A549 (cell line): Measurements from ENCODE around the gene SRPX2. TPM values are rescaled to one million over a fixed set of nuclear protein-coding genes. Genes with fewer than 3 reads are reported as not detected.

ENCODE experiments used
- ATAC-seq, 2 experiments: fragments of 200-7000 bp in 1 of 2; fragments of >200 bp in 1 of 2; cut with Nextera tagmentation in 1 of 2; cut with Tn5 transposase in 1 of 2; 3 replicates each; pipeline versions ENCODE4 v1.8.0 to v1.9.1; 2018 to 2020; ENCODE audit warnings: mild to moderate bottlenecking in 1 of 2, moderate library complexity in 1 of 2
- CTCF ChIA-PET: fragments of 300-600 bp; sonication (Branson Sonifier 250); formaldehyde crosslinking; extraction: SDS; loops from one replicate; lab custom pipeline; 2021; ENCODE audit warnings: antibody characterized with exemption, inconsistent platforms; lab: Yijun Ruan, JAX
- POLR2A ChIA-PET: fragments of 350-600 bp; formaldehyde crosslinking; extraction: SDS; loops from one replicate; lab custom pipeline; 2021; ENCODE audit warnings: antibody characterized with exemption, inconsistent platforms; lab: Yijun Ruan, JAX
- DNase-seq, 2 experiments: peaks; one replicate each; pipeline versions ENCODE4 v3.0.0 to v3.0.0-alpha.2; 2011 to 2016; ENCODE audit warnings: low read depth in 1 of 2, low spot score in 1 of 2
- FAIRE-seq: peaks from 2 replicates; lab custom pipeline; 2011; peaks lifted over from hg19 to GRCh38; lab: Jason Lieb, UNC
- H3K27ac ChIP-seq, 2 experiments: fragments of >200 bp; sonication (Bioruptor Twin); formaldehyde crosslinking; 3 replicates each; pipeline ENCODE4 v1.5.1; 2016 to 2017
- H3K4me1 ChIP-seq: fragments of >200 bp; sonication (Bioruptor Twin); formaldehyde crosslinking; 3 replicates; pipeline ENCODE4 v1.6.1; 2016
- H3K4me2 ChIP-seq: fragments of >200 bp; sonication (Bioruptor Twin); formaldehyde crosslinking; 3 replicates; pipeline ENCODE4 v1.6.1; 2016
- H3K4me3 ChIP-seq: fragments of >200 bp; sonication (Bioruptor Twin); formaldehyde crosslinking; 3 replicates; pipeline ENCODE4 v1.5.1; 2016
- H3K9me3 ChIP-seq: fragments of >200 bp; sonication (Bioruptor Twin); formaldehyde crosslinking; 3 replicates; pipeline ENCODE4 v1.6.1; 2016
- BHLHE40 ChIP-seq: IDR thresholded peaks from 2 replicates; pipeline ENCODE4 v1.6.1; 2012; ENCODE audit warnings: low read depth, low read length, inconsistent platforms
- CBX2 ChIP-seq: fragments of 200-600 bp; sonication (generic); IDR thresholded peaks from 2 replicates; pipeline ENCODE4 v1.6.1; 2016; ENCODE audit warnings: low read depth, mild to moderate bottlenecking, borderline replicate concordance
- CBX8 ChIP-seq: fragments of 200-600 bp; sonication (generic); IDR thresholded peaks from 2 replicates; pipeline ENCODE4 v1.6.1; 2016
- CHD4 ChIP-seq: fragments of 200-600 bp; sonication (generic); IDR thresholded peaks from 2 replicates; pipeline ENCODE4 v1.6.1; 2016; ENCODE audit warnings: antibody characterized with exemption, mild to moderate bottlenecking, borderline replicate concordance
- EHMT2 ChIP-seq: fragments of 200-600 bp; sonication (generic); IDR thresholded peaks from 2 replicates; pipeline ENCODE4 v1.6.1; 2016; ENCODE audit warnings: antibody characterized with exemption, low read depth, mild to moderate bottlenecking, moderate library complexity
- FOXS1 ChIP-seq: fragments of 250-450 bp; sonication (Bioruptor Pico); IDR thresholded peaks from 2 replicates; pipeline ENCODE4 v1.5.0; 2020; ENCODE audit warnings: mild to moderate bottlenecking, moderate library complexity
- GATA3 ChIP-seq: IDR thresholded peaks from 2 replicates; pipeline ENCODE4 v1.6.1; 2012; ENCODE audit warnings: borderline replicate concordance
- HDAC2 ChIP-seq: fragments of 200-600 bp; sonication (generic); IDR thresholded peaks from 2 replicates; pipeline ENCODE4 v1.6.1; 2016
- HMGXB4 ChIP-seq: fragments of 250-450 bp; sonication (Bioruptor Pico); IDR thresholded peaks from 2 replicates; pipeline ENCODE4 v1.5.0; 2021; ENCODE audit warnings: mild to moderate bottlenecking, moderate library complexity, borderline replicate concordance
- HOXB13 ChIP-seq: fragments of 250-450 bp; sonication (Bioruptor Pico); IDR thresholded peaks from 2 replicates; pipeline ENCODE4 v1.5.0; 2020; ENCODE audit warnings: low read depth, mild to moderate bottlenecking, moderate library complexity
- JUNB ChIP-seq: fragments of >200 bp; sonication (Bioruptor Twin); formaldehyde crosslinking; IDR thresholded peaks from 2 replicates; pipeline ENCODE4 v1.6.1; 2016
- KDM1A ChIP-seq: fragments of 200-600 bp; sonication (generic); IDR thresholded peaks from 2 replicates; pipeline ENCODE4 v1.6.1; 2016; ENCODE audit warnings: low read depth, mild to moderate bottlenecking
- MAFK ChIP-seq: fragments of 450-650 bp; IDR thresholded peaks from 2 replicates; pipeline ENCODE4 v1.6.1; 2014; ENCODE audit not compliant: partially characterized antibody
- NFE2L2 ChIP-seq: fragments of 150-350 bp; conservative IDR thresholded peaks from 2 replicates; pipeline ENCODE4 v1.6.1; 2014; ENCODE audit warnings: low read length
- PHF8 ChIP-seq: fragments of 200-600 bp; sonication (generic); IDR thresholded peaks from 2 replicates; pipeline ENCODE4 v1.6.1; 2016; ENCODE audit warnings: low read depth, mild to moderate bottlenecking, antibody characterized with exemption, moderate library complexity, borderline replicate concordance
- POLR2AphosphoS2 ChIP-seq: conservative IDR thresholded peaks from 2 replicates; pipeline ENCODE4 v1.6.1; 2012; ENCODE audit warnings: low read length, improper control_type of control experiment, inconsistent platforms
- RAD21 ChIP-seq, 2 experiments: fragments of >200 bp in 1 of 2; sonication (Bioruptor Twin) in 1 of 2; formaldehyde crosslinking in 1 of 2; IDR thresholded peaks in 1 of 2; conservative IDR thresholded peaks in 1 of 2; 2 replicates in 1 of 2; 3 replicates in 1 of 2; pipeline ENCODE4 v1.6.1; 2012 to 2018; ENCODE audit warnings: inconsistent platforms in 1 of 2
- RARB ChIP-seq: fragments of 250-450 bp; sonication (Bioruptor Pico); IDR thresholded peaks from 2 replicates; pipeline ENCODE4 v1.8.0; 2021; ENCODE audit warnings: mild to moderate bottlenecking, moderate library complexity
- ZC3H11A ChIP-seq: fragments of 450-650 bp; IDR thresholded peaks from 2 replicates; pipeline ENCODE4 v1.6.1; 2014; ENCODE audit warnings: antibody characterized with exemption, mild to moderate bottlenecking
- ZNF302 ChIP-seq: fragments of 250-450 bp; sonication (Bioruptor Pico); IDR thresholded peaks from 2 replicates; pipeline ENCODE4 v1.9.0; 2021; ENCODE audit warnings: inconsistent platforms, mild to moderate bottlenecking, moderate library complexity
- WGBS: methylation state at CpG from one replicate; pipeline ENCODE4 v1.1.6; 2017; ENCODE audit errors: missing lambda C conversion rate; 5-methylcytosine and 5-hydroxymethylcytosine counted together
- polyA plus RNA-seq, 4 experiments: library from polyadenylated mRNA; depleted of rRNA in 3 of 4; stranded (reverse); fragments of >200 nt; fragmentation: RNase III in 1 of 4; extraction: RNeasy Plus Mini Kit Qiagen cat#74134 plus additional on column Dnase treatment in 1 of 4; gene quantifications; 2 replicates in 3 of 4; 3 replicates in 1 of 4; pipeline ENCODE4 v1.2.3, GENCODE V29; 2011 to 2017

The SRPX2 gene
- polyA plus RNA-seq, 2 of the 4 experiments (the other 2 are of a cell fraction), result 2.3 to 6.7 TPM

DNA sequence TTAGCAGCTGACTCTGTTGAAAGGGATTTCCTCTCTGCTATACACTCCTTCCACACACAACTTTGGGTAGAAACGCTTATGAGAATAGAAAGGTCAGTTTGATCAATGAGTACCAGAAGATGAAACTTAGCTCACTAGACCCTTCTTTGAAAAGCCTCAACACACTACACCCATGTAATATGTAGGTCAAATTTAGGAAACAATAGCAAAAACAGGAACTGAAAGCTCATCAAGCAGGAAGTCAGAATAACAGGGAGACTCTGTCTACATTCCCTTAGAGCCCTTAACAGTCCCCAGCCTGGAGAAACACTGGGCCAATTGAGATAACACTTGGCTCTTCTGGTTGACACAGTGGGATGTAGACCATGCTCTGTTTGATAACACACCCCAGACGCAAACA is 30.7 kb downstream of the SRPX2 start:
- ChIA-PET CTCF (interaction anchor here (0.8 to 16.2 kb wide), 3 partner anchors 11 to 93 kb away, joined by 3 to 187 read pairs (median 19); no protein-coding TSS in a partner anchor), POLR2A (no interaction called here)
- Histone ChIP-seq H3K9me3 (no peaks in the 10 kb centered on the region), H3K27ac (no peak overlapping the region), H3K4me3 (no peak overlapping the region), H3K4me2 (no peak overlapping the region), H3K4me1 (no peaks in the 10 kb centered on the region)
- ATAC-seq (no peak), FAIRE-seq (peak; percentile 39), DNase-seq (no peak)
- TF ChIP-seq CBX2, result no peak
- no peak for TF ChIP-seq KDM1A
- TF ChIP-seq FOXS1 (CRISPR knock-in tag), result no peak
- no peak for TF ChIP-seq BHLHE40
- WGBS, result 93% methylated on average over 2 of the region's 2 CpGs

DNA sequence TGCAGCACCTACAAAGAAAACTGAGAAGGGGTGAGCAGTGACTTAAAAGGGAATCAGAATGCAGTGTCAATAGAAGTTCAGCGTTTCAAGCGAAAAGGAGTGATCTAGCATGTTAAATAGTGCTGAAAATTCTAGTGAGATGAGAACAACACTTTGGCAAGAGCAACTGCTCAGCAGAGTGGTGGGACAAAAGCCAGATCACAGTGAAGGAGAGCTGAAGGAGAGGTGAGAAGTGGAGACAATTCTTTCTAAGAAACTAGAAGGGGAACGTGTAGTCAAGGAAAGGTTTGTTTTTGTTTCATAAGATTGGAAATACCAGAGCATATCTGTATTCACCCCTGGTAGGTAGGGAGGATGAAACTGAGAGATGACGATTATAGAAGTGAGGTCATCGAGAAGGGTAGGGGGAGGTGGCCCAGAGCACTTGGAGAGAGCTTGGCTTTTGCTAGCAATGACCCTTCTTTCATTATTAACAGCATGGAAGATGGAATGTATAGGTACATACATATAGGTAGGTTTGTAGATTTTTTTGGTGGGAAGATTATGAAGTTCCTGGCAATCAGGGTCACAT is 33.7 kb downstream of the SRPX2 start:
- no peaks in the 10 kb centered on the region for H3K9me3 ChIP-seq
- H3K4me2 ChIP-seq, result no peak overlapping the region
- POLR2A ChIA-PET, result no interaction called here
- no peak overlapping the region for H3K4me3 ChIP-seq
- TF ChIP-seq RARB (CRISPR knock-in tag) (no peak), GATA3 (no peak), RAD21 (conservative IDR thresholded peaks at IDR 0.05 in 1 of 2, IDR thresholded peaks at IDR 0.05 in 1 of 2) (no peak), ZNF302 (CRISPR knock-in tag) (no peak), JUNB (no peak), POLR2AphosphoS2 (no peak), CHD4 (no peak), CBX8 (no peak), MAFK (no peak), ZC3H11A (no peak)
- ATAC-seq (no peak), FAIRE-seq (no peak), DNase-seq (no peak)
- H3K4me1 ChIP-seq, result no peaks in the 10 kb centered on the region
- CTCF ChIA-PET, result interaction anchor here (0.6 to 16.2 kb wide), 4 partner anchors 9 to 90 kb away, joined by 3 to 187 read pairs (median 4); no protein-coding TSS in a partner anchor
- H3K27ac ChIP-seq, result no peak overlapping the region
- 81% methylated on average over 5 of the region's 5 CpGs for WGBS

- no peak for FAIRE-seq
- ChIA-PET POLR2A (no interaction called here), CTCF (interaction anchor here (2.7 to 16.2 kb wide), 2 partner anchors 10 to 87 kb away, joined by 22 to 187 read pairs; no protein-coding TSS in a partner anchor)
Measured at GRCh38 chrX:100680756-100681155, 36.8 kb downstream of the SRPX2 start.

DNA sequence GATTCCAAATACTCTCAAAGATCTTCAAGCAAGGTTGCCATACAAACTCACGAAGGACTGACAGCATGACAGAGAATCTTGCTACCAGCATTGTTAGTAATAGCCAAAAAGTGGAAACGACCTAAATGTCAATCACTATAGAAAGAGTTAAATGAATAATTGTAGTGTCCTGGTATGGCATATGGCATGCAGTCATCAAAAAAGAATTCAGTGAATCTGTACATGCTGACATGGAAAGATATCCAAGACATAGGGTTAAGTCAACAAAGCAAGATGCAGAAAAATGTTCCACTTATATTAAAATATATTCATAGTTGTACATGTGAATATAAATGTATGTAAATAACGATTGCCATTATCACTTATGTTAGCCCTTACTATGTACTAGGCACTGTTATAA is 37.6 kb downstream of the SRPX2 start:
- CTCF ChIA-PET, result interaction anchor here (0.6 to 16.2 kb wide), 3 partner anchors 10 to 288 kb away, joined by 3 to 187 read pairs (median 22); partner anchors contain the start of gene ARL13A
- DNase-seq (no peak), ATAC-seq (no peak)
- POLR2A ChIA-PET, result no interaction called here
- WGBS, result 51% methylated on average over 3 of the region's 3 CpGs
- no peaks in the 10 kb centered on the region for H3K4me1 ChIP-seq
- no peaks in the 10 kb centered on the region for H3K9me3 ChIP-seq
- H3K4me3 ChIP-seq, result no peak overlapping the region
- no peak overlapping the region for H3K27ac ChIP-seq
- no peak for TF ChIP-seq EHMT2
- TF ChIP-seq PHF8, result no peak
- TF ChIP-seq, all 56 proteins: peak for 0
- FAIRE-seq, result no peak
- no peak overlapping the region for H3K4me2 ChIP-seq

More at GRCh38 chrX:100680756-100681155, 36.8 kb downstream of the SRPX2 start:
- Histone ChIP-seq H3K9me3 (no peaks in the 10 kb centered on the region), H3K4me2 (no peak overlapping the region), H3K4me1 (no peaks in the 10 kb centered on the region), H3K4me3 (no peak overlapping the region), H3K27ac (no peak overlapping the region)
- ATAC-seq, result no peak
- TF ChIP-seq HMGXB4 (no peak), NFE2L2 (no peak), JUNB (no peak), HOXB13 (CRISPR knock-in tag) (no peak), HDAC2 (no peak), MAFK (no peak)
- WGBS, result 38% methylated on average over 2 of the region's 2 CpGs
- DNase-seq, result no peak
